A549 (cell line): Measurements from ENCODE around the gene KREMEN1. TPM values are rescaled to one million over a fixed set of nuclear protein-coding genes. Genes with fewer than 3 reads are reported as not detected.
A peak's percentile ranks its signal among the peaks of the same experiment; 100 is the strongest.

Source experiments
- ATAC-seq, 2 experiments: fragments of 200-7000 bp in 1 of 2; fragments of >200 bp in 1 of 2; cut with Nextera tagmentation in 1 of 2; cut with Tn5 transposase in 1 of 2; 3 replicates each; pipeline versions ENCODE4 v1.8.0 to v1.9.1; 2018 to 2020; ENCODE audit warnings: mild to moderate bottlenecking in 1 of 2, moderate library complexity in 1 of 2
- CTCF ChIA-PET: fragments of 300-600 bp; sonication (Branson Sonifier 250); formaldehyde crosslinking; extraction: SDS; loops from one replicate; lab custom pipeline; 2021; ENCODE audit warnings: antibody characterized with exemption, inconsistent platforms; lab: Yijun Ruan, JAX
- POLR2A ChIA-PET: fragments of 350-600 bp; formaldehyde crosslinking; extraction: SDS; loops from one replicate; lab custom pipeline; 2021; ENCODE audit warnings: antibody characterized with exemption, inconsistent platforms; lab: Yijun Ruan, JAX
- DNase-seq, 2 experiments: peaks; one replicate each; pipeline versions ENCODE4 v3.0.0 to v3.0.0-alpha.2; 2011 to 2016; ENCODE audit warnings: low read depth in 1 of 2, low spot score in 1 of 2
- FAIRE-seq: peaks from 2 replicates; lab custom pipeline; 2011; peaks lifted over from hg19 to GRCh38; lab: Jason Lieb, UNC
- H3K27ac ChIP-seq, 2 experiments: fragments of >200 bp; sonication (Bioruptor Twin); formaldehyde crosslinking; 3 replicates each; pipeline ENCODE4 v1.5.1; 2016 to 2017
- H3K4me1 ChIP-seq: fragments of >200 bp; sonication (Bioruptor Twin); formaldehyde crosslinking; 3 replicates; pipeline ENCODE4 v1.6.1; 2016
- H3K4me2 ChIP-seq: fragments of >200 bp; sonication (Bioruptor Twin); formaldehyde crosslinking; 3 replicates; pipeline ENCODE4 v1.6.1; 2016
- H3K4me3 ChIP-seq: fragments of >200 bp; sonication (Bioruptor Twin); formaldehyde crosslinking; 3 replicates; pipeline ENCODE4 v1.5.1; 2016
- H3K9me3 ChIP-seq: fragments of >200 bp; sonication (Bioruptor Twin); formaldehyde crosslinking; 3 replicates; pipeline ENCODE4 v1.6.1; 2016
- ATOH8 ChIP-seq: fragments of 250-450 bp; sonication (Bioruptor Pico); IDR thresholded peaks from 2 replicates; pipeline ENCODE4 v1.5.0; 2020; ENCODE audit warnings: low read depth, mild to moderate bottlenecking, moderate library complexity
- CEBPB ChIP-seq, 2 experiments: fragments of >200 bp in 1 of 2; sonication (Bioruptor Twin) in 1 of 2; formaldehyde crosslinking in 1 of 2; IDR thresholded peaks; 2 replicates each; pipeline ENCODE4 v1.6.1; 2012 to 2016
- CHD2 ChIP-seq: fragments of 150-350 bp; IDR thresholded peaks from 2 replicates; pipeline ENCODE4 v1.6.1; 2014; ENCODE audit warnings: low read length; ENCODE audit not compliant: partially characterized antibody
- CTCF ChIP-seq: fragments of >200 bp; sonication (Bioruptor Twin); formaldehyde crosslinking; IDR thresholded peaks from 3 replicates; pipeline ENCODE4 v1.5.1; 2016
- E2F6 ChIP-seq: IDR thresholded peaks from 2 replicates; pipeline ENCODE4 v1.6.1; 2012; ENCODE audit warnings: low read depth, borderline replicate concordance
- EHF ChIP-seq: fragments of 250-450 bp; sonication (Bioruptor Pico); IDR thresholded peaks from 2 replicates; pipeline ENCODE4 v1.5.0; 2020; ENCODE audit warnings: mild to moderate bottlenecking
- ESRRA ChIP-seq: fragments of 150-350 bp; IDR thresholded peaks from 2 replicates; pipeline ENCODE4 v1.6.1; 2014; ENCODE audit warnings: mild to moderate bottlenecking, low read length, borderline replicate concordance
- FOSL2 ChIP-seq, 2 experiments: fragments of 450-650 bp in 1 of 2; fragments of >200 bp in 1 of 2; sonication (Bioruptor Twin) in 1 of 2; formaldehyde crosslinking; IDR thresholded peaks; 2 replicates each; pipeline versions ENCODE4 v1.5.0 to v1.6.1; 2016 to 2020; ENCODE audit warnings: mild to moderate bottlenecking in 1 of 2, moderate library complexity in 1 of 2
- HEYL ChIP-seq: fragments of 250-450 bp; sonication (Bioruptor Pico); IDR thresholded peaks from 2 replicates; pipeline ENCODE4 v1.8.0; 2021; ENCODE audit warnings: mild to moderate bottlenecking, moderate library complexity
- HOXA7 ChIP-seq: fragments of 250-450 bp; sonication (Bioruptor Pico); IDR thresholded peaks from 2 replicates; pipeline ENCODE4 v1.5.0; 2020; ENCODE audit warnings: mild to moderate bottlenecking, moderate library complexity
- KDM5A ChIP-seq: fragments of 200-600 bp; sonication (generic); IDR thresholded peaks from 2 replicates; pipeline ENCODE4 v1.6.1; 2016; ENCODE audit warnings: antibody characterized with exemption, mild to moderate bottlenecking
- MYC ChIP-seq: IDR thresholded peaks from 2 replicates; pipeline ENCODE4 v1.6.1; 2012; ENCODE audit warnings: mild to moderate bottlenecking, inconsistent platforms, low read length, improper control_type of control experiment, borderline replicate concordance
- NR3C1 ChIP-seq: fragments of >200 bp; sonication (Bioruptor Twin); formaldehyde crosslinking; IDR thresholded peaks from 3 replicates; pipeline ENCODE4 v1.6.1; 2017
- PHF8 ChIP-seq: fragments of 200-600 bp; sonication (generic); IDR thresholded peaks from 2 replicates; pipeline ENCODE4 v1.6.1; 2016; ENCODE audit warnings: low read depth, mild to moderate bottlenecking, antibody characterized with exemption, moderate library complexity, borderline replicate concordance
- POLR2A ChIP-seq: IDR thresholded peaks from 2 replicates; pipeline ENCODE4 v1.6.1; 2012; ENCODE audit warnings: mild to moderate bottlenecking, low read length
- RAD21 ChIP-seq, 2 experiments: fragments of >200 bp in 1 of 2; sonication (Bioruptor Twin) in 1 of 2; formaldehyde crosslinking in 1 of 2; IDR thresholded peaks in 1 of 2; conservative IDR thresholded peaks in 1 of 2; 2 replicates in 1 of 2; 3 replicates in 1 of 2; pipeline ENCODE4 v1.6.1; 2012 to 2018; ENCODE audit warnings: inconsistent platforms in 1 of 2
- SMC3 ChIP-seq: fragments of >200 bp; sonication (Bioruptor Twin); formaldehyde crosslinking; IDR thresholded peaks from 3 replicates; pipeline ENCODE4 v1.6.1; 2018; ENCODE audit warnings: inconsistent platforms
- SREBF2 ChIP-seq: fragments of 450-650 bp; IDR thresholded peaks from 2 replicates; pipeline ENCODE4 v1.6.1; 2014; ENCODE audit warnings: mild to moderate bottlenecking, moderate library complexity
- TP53 ChIP-seq: fragments of 250-450 bp; sonication (Bioruptor Pico); IDR thresholded peaks from 2 replicates; pipeline ENCODE4 v1.5.0; 2021; ENCODE audit warnings: mild to moderate bottlenecking, moderate library complexity
- USF2 ChIP-seq: fragments of 450-650 bp; IDR thresholded peaks from 2 replicates; pipeline ENCODE4 v1.6.1; 2014; ENCODE audit warnings: antibody characterized with exemption
- ZSCAN20 ChIP-seq: fragments of 250-450 bp; sonication (Bioruptor Pico); IDR thresholded peaks from 2 replicates; pipeline ENCODE4 v1.8.0; 2022; ENCODE audit warnings: mild to moderate bottlenecking, moderate library complexity
- WGBS: methylation state at CpG from one replicate; pipeline ENCODE4 v1.1.6; 2017; ENCODE audit errors: missing lambda C conversion rate; 5-methylcytosine and 5-hydroxymethylcytosine counted together
- polyA plus RNA-seq, 4 experiments: library from polyadenylated mRNA; depleted of rRNA in 3 of 4; stranded (reverse); fragments of >200 nt; fragmentation: RNase III in 1 of 4; extraction: RNeasy Plus Mini Kit Qiagen cat#74134 plus additional on column Dnase treatment in 1 of 4; gene quantifications; 2 replicates in 3 of 4; 3 replicates in 1 of 4; pipeline ENCODE4 v1.2.3, GENCODE V29; 2011 to 2017
- TF ChIP-seq, protein P1 (sequence below): fragments of 200-600 bp; sonication (generic); IDR thresholded peaks from 2 replicates; pipeline ENCODE4 v1.6.1; 2016; ENCODE audit warnings: antibody characterized with exemption, mild to moderate bottlenecking, moderate library complexity
- TF ChIP-seq, protein P2 (sequence below): fragments of 150-350 bp; IDR thresholded peaks from 2 replicates; pipeline ENCODE4 v1.6.1; 2014; ENCODE audit warnings: low read depth, mild to moderate bottlenecking, low read length

The KREMEN1 gene
- polyA plus RNA-seq, 2 of the 4 experiments (the other 2 are of a cell fraction), result 1.7 to 2.5 TPM

GRCh38 chr22:29154364-29155048 is 81.7 kb downstream of the KREMEN1 start:
- Histone ChIP-seq H3K9me3 (no peaks in the 10 kb centered on the region), H3K27ac (peak overlapping the region in 1 of 2 experiments; percentile 59; a peak in 2 of 6 replicates), H3K4me1 (no peaks in the 10 kb centered on the region), H3K4me3 (peak overlapping the region; percentile 27; the same call in 1 of the 3 replicates), H3K4me2 (peak overlapping the region; percentile 76)
- peak; percentile 35 to 56 for DNase-seq
- WGBS, result 15% methylated on average over 6 of the region's 21 CpGs
- no peak for FAIRE-seq
- CTCF ChIA-PET, result interaction anchor here (0.6 to 2.3 kb wide), 37 partner anchors 8 to 576 kb away, joined by 3 to 12 read pairs (median 4); no protein-coding TSS in a partner anchor
- POLR2A ChIA-PET, result no interaction called here
- TF ChIP-seq NR3C1, result no peak
- TF ChIP-seq FOSL2 (IDR thresholded peaks at IDR 0.05), result no peak
- no peak for TF ChIP-seq FOSL2 (CRISPR knock-in tag; IDR thresholded peaks at IDR 0.05)
- TF ChIP-seq CTCF, result peak; percentile 79
- peak; percentile 71 to 77 for TF ChIP-seq RAD21 (conservative IDR thresholded peaks at IDR 0.05 in 1 of 2, IDR thresholded peaks at IDR 0.05 in 1 of 2)
- TF ChIP-seq SMC3, result peak; percentile 79
- no peak for TF ChIP-seq SREBF2
- peak; percentile 94 to 96 for ATAC-seq

GRCh38 chr22:29155966-29156365 is 83.1 kb downstream of the KREMEN1 start:
- no peak overlapping the region for H3K27ac ChIP-seq
- CTCF ChIA-PET, result interaction anchor here (1.1 to 2.0 kb wide), 2 partner anchors 90 to 300 kb away, joined by 4 read pairs; no protein-coding TSS in a partner anchor
- no peak for TF ChIP-seq CHD2
- TF ChIP-seq E2F6, result no peak
- TF ChIP-seq EHF, result no peak
- TF ChIP-seq POLR2A, result no peak
- TF ChIP-seq HOXA7 (CRISPR knock-in tag), result no peak
- no peak for TF ChIP-seq TP53 (CRISPR knock-in tag)
- TF ChIP-seq, all 56 proteins: peak for 0
- Histone ChIP-seq H3K4me2 (no peak overlapping the region), H3K9me3 (no peaks in the 10 kb centered on the region), H3K4me3 (no peak overlapping the region), H3K4me1 (no peaks in the 10 kb centered on the region)
- WGBS, result 93% methylated on average over 1 of the region's 1 CpG
- FAIRE-seq (no peak), DNase-seq (no peak), ATAC-seq (no peak)
- POLR2A ChIA-PET, result no interaction called here

DNA sequence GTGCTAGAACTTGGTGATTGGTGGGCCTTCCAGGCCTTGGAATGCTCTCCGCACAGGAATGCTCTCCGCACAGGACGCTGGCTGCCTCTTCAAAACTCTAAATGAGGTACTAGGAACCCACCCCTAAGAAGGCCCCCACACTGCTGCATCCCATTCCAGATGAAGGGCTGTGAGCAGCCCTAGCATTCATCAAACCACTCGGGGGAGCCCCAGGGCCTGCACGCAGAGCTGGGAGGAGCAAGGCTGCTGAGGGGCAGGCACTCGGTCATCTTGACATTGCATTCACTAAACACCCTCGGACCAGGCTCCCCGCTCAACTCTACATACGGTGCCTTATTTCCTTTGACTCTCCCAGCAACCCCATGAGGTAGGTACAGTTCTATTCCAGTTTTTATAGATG is 83.7 kb downstream of the KREMEN1 start:
- WGBS, result 79% methylated on average over 6 of the region's 9 CpGs
- FAIRE-seq (no peak), DNase-seq (no peak), ATAC-seq (peak in 1 of 2 experiments; percentile 61; a peak in 3 of 6 replicates)
- POLR2A ChIA-PET, result no interaction called here
- no peak overlapping the region for H3K27ac ChIP-seq
- no peaks in the 10 kb centered on the region for H3K9me3 ChIP-seq
- no peak overlapping the region for H3K4me3 ChIP-seq
- no peaks in the 10 kb centered on the region for H3K4me1 ChIP-seq
- no peak overlapping the region for H3K4me2 ChIP-seq
- CTCF ChIA-PET, result interaction anchor here (1.1 to 2.0 kb wide), 2 partner anchors 89 to 301 kb away, joined by 4 read pairs; no protein-coding TSS in a partner anchor
- TF ChIP-seq ZSCAN20, result no peak
- no peak for TF ChIP-seq KDM5A
- no peak for TF ChIP-seq HEYL (CRISPR knock-in tag)
- no peak for TF ChIP-seq MYC
- no peak for TF ChIP-seq PHF8
- TF ChIP-seq FOSL2 (IDR thresholded peaks at IDR 0.05), result no peak
- TF ChIP-seq FOSL2 (CRISPR knock-in tag; IDR thresholded peaks at IDR 0.05), result no peak
- TF ChIP-seq, protein P1, sequence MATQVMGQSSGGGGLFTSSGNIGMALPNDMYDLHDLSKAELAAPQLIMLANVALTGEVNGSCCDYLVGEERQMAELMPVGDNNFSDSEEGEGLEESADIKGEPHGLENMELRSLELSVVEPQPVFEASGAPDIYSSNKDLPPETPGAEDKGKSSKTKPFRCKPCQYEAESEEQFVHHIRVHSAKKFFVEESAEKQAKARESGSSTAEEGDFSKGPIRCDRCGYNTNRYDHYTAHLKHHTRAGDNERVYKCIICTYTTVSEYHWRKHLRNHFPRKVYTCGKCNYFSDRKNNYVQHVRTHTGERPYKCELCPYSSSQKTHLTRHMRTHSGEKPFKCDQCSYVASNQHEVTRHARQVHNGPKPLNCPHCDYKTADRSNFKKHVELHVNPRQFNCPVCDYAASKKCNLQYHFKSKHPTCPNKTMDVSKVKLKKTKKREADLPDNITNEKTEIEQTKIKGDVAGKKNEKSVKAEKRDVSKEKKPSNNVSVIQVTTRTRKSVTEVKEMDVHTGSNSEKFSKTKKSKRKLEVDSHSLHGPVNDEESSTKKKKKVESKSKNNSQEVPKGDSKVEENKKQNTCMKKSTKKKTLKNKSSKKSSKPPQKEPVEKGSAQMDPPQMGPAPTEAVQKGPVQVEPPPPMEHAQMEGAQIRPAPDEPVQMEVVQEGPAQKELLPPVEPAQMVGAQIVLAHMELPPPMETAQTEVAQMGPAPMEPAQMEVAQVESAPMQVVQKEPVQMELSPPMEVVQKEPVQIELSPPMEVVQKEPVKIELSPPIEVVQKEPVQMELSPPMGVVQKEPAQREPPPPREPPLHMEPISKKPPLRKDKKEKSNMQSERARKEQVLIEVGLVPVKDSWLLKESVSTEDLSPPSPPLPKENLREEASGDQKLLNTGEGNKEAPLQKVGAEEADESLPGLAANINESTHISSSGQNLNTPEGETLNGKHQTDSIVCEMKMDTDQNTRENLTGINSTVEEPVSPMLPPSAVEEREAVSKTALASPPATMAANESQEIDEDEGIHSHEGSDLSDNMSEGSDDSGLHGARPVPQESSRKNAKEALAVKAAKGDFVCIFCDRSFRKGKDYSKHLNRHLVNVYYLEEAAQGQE, result no peak
- TF ChIP-seq, protein P2, sequence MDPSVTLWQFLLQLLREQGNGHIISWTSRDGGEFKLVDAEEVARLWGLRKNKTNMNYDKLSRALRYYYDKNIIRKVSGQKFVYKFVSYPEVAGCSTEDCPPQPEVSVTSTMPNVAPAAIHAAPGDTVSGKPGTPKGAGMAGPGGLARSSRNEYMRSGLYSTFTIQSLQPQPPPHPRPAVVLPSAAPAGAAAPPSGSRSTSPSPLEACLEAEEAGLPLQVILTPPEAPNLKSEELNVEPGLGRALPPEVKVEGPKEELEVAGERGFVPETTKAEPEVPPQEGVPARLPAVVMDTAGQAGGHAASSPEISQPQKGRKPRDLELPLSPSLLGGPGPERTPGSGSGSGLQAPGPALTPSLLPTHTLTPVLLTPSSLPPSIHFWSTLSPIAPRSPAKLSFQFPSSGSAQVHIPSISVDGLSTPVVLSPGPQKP, result no peak
- TF ChIP-seq SREBF2, result no peak
- TF ChIP-seq CEBPB (IDR thresholded peaks at IDR 0.05), result no peak
- no peak for TF ChIP-seq ESRRA
- TF ChIP-seq HOXA7 (CRISPR knock-in tag), result no peak
- TF ChIP-seq ATOH8 (CRISPR knock-in tag), result no peak
- no peak for TF ChIP-seq USF2
